K562 (cell line): ENCODE results near the gene TP53TG5. TPM values are rescaled to one million over a fixed set of nuclear protein-coding genes. Genes with fewer than 3 reads are reported as not detected.

Source experiments
- ASH1L ChIP-seq: fragments of 450-650 bp; IDR thresholded peaks from 2 replicates; pipeline ENCODE4 v1.6.1; 2018; ENCODE audit warnings: borderline replicate concordance, mild to moderate bottlenecking, low read depth; ENCODE audit not compliant: partially characterized antibody
- ATF7 ChIP-seq: fragments of 450-650 bp; IDR thresholded peaks from 2 replicates; pipeline ENCODE4 v1.7.1; 2014; ENCODE audit warnings: mild to moderate bottlenecking, moderate library complexity
- BMI1 ChIP-seq: fragments of 150-350 bp; IDR thresholded peaks from 2 replicates; pipeline ENCODE4 v1.6.1; 2014; ENCODE audit warnings: low read length
- CREM ChIP-seq: IDR thresholded peaks from 2 replicates; pipeline ENCODE4 v1.6.1; 2014; ENCODE audit warnings: antibody characterized with exemption, low read depth
- FOXJ2 ChIP-seq: fragments of 200-800 bp; sonication (Bioruptor generic); IDR thresholded peaks from 2 replicates; pipeline ENCODE4 v1.6.1; 2016; ENCODE audit warnings: missing genetic modification characterization, missing compliant biosample characterization
- KDM1A ChIP-seq, 2 experiments: fragments of 450-650 bp; IDR thresholded peaks; 2 replicates each; pipeline ENCODE4 v1.6.1; 2016; ENCODE audit warnings: mild to moderate bottlenecking in 2 of 2
- MYC ChIP-seq, 2 experiments: fragments of 250-450 bp in 1 of 2; sonication (Bioruptor Pico) in 1 of 2; IDR thresholded peaks; 2 replicates each; pipeline versions ENCODE4 v1.5.1 to v1.6.1; 2012 to 2021; ENCODE audit warnings: low read depth in 2 of 2, borderline replicate concordance in 1 of 2, improper control_type of control experiment in 1 of 2, low read length in 1 of 2, mild to moderate bottlenecking in 1 of 2, moderate library complexity in 1 of 2
- PHF8 ChIP-seq: fragments of 200-600 bp; sonication (generic); IDR thresholded peaks from 2 replicates; pipeline ENCODE4 v1.6.1; 2012; ENCODE audit warnings: mixed run types, mild to moderate bottlenecking, inconsistent platforms, low read length, moderate library complexity, borderline replicate concordance
- RB1 ChIP-seq: fragments of 450-650 bp; IDR thresholded peaks from 2 replicates; pipeline ENCODE4 v1.6.1; 2017; ENCODE audit warnings: low read depth, mild to moderate bottlenecking
- SOX6 ChIP-seq: fragments of 450-650 bp; IDR thresholded peaks from 2 replicates; pipeline ENCODE4 v1.6.1; 2014; ENCODE audit warnings: mild to moderate bottlenecking
- SP1 ChIP-seq: sonication (generic); formaldehyde crosslinking; IDR thresholded peaks from 2 replicates; pipeline ENCODE4 v1.8.1; 2022; ENCODE audit warnings: mild to moderate bottlenecking, missing genetic modification reagents
- SPI1 ChIP-seq: IDR thresholded peaks from 2 replicates; pipeline ENCODE4 v1.6.1; 2011; ENCODE audit warnings: low read depth, low read length, control low read depth, borderline replicate concordance
- TAF1 ChIP-seq: IDR thresholded peaks from 2 replicates; pipeline ENCODE4 v1.6.1; 2011; ENCODE audit warnings: mild to moderate bottlenecking, low read length, moderate library complexity; ENCODE audit not compliant: insufficient read depth, control insufficient read depth, severe bottlenecking; ENCODE audit errors: extremely low read depth
- THAP7 ChIP-seq: fragments of 250-450 bp; sonication (Bioruptor Pico); IDR thresholded peaks from 2 replicates; pipeline ENCODE4 v1.5.0; 2021
- ZKSCAN1 ChIP-seq: fragments of 150-350 bp; IDR thresholded peaks from 2 replicates; pipeline ENCODE4 v1.6.1; 2016; ENCODE audit warnings: low read depth, low read length
- polyA plus RNA-seq, 8 experiments: library from polyadenylated mRNA; depleted of rRNA in 4 of 8; stranded (reverse) in 5 of 8; unstranded in 3 of 8; fragments of >200 nt; fragmentation: Nextera tagmentation in 2 of 8; fragmentation: Illumina TruSeq in 1 of 8; extraction: Ambion mirVana in 2 of 8; extraction: Trizol in 1 of 8; gene quantifications; 2 replicates each; pipeline versions ENCODE4 v1.2.1 to v1.2.3, GENCODE V29; 2011 to 2014; ENCODE audit warnings: inconsistent platforms in 1 of 8, missing spikeins in 1 of 8
- total RNA-seq, 7 experiments: library from RNA; depleted of rRNA in 6 of 7; stranded (reverse); fragments of >200 nt in 6 of 7; fragmentation: Illumina TruSeq in 2 of 7; extraction: Trizol in 2 of 7; gene quantifications; 2 replicates each; pipeline versions ENCODE4 v1.2.1 to v1.2.3, GENCODE V29; 2011 to 2021; ENCODE audit warnings: low replicate concordance in 1 of 7
- TF ChIP-seq, protein P1 (sequence below): fragments of 450-650 bp; formaldehyde crosslinking; IDR thresholded peaks from 2 replicates; pipeline ENCODE4 v1.4.0; 2020; ENCODE audit warnings: mild to moderate bottlenecking, moderate library complexity
- TF ChIP-seq, protein P2 (sequence below): IDR thresholded peaks from 2 replicates; pipeline ENCODE4 v1.6.1; 2011; ENCODE audit not compliant: insufficient read length; ENCODE audit errors: extremely low read depth
- TF ChIP-seq, protein P3 (sequence below), 2 experiments: fragments of 450-650 bp in 1 of 2; IDR thresholded peaks; 2 replicates each; pipeline ENCODE4 v1.6.1; 2011 to 2017; ENCODE audit warnings: low read depth in 2 of 2, antibody characterized with exemption in 1 of 2, borderline replicate concordance in 1 of 2, low read length in 1 of 2, mild to moderate bottlenecking in 1 of 2, mixed read lengths in 1 of 2; ENCODE audit not compliant: control insufficient read depth in 1 of 2
- TF ChIP-seq, protein P4 (sequence below): sonication (generic); formaldehyde crosslinking; IDR thresholded peaks from 2 replicates; pipeline ENCODE4 v1.8.0; 2023; ENCODE audit warnings: mild to moderate bottlenecking, missing genetic modification reagents

Gene TP53TG5
- total and polyA plus RNA-seq, 9 of the 15 experiments (the other 6 are each of a cell fraction or from before 2014, with no cell fraction given) = 0.04 to 0.05 (median 0.04) TPM; not detected in 6

- TF ChIP-seq, protein P1, sequence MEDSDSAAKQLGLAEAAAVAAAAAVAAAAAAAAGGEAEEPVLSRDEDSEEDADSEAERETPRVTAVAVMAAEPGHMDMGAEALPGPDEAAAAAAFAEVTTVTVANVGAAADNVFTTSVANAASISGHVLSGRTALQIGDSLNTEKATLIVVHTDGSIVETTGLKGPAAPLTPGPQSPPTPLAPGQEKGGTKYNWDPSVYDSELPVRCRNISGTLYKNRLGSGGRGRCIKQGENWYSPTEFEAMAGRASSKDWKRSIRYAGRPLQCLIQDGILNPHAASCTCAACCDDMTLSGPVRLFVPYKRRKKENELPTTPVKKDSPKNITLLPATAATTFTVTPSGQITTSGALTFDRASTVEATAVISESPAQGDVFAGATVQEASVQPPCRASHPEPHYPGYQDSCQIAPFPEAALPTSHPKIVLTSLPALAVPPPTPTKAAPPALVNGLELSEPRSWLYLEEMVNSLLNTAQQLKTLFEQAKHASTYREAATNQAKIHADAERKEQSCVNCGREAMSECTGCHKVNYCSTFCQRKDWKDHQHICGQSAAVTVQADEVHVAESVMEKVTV (CRISPR knock-in tag) = peak; percentile 45; the same call in 1 of the 2 replicates
- TF ChIP-seq SP1 (CRISPR knock-in tag) (peak; percentile 90), CREM (peak; percentile 70), ASH1L (peak; percentile 46), MYC (IDR thresholded peaks at IDR 0.05; ENCODE audit: low read depth, low read length) (peak; percentile 65), MYC (CRISPR knock-in tag; IDR thresholded peaks at IDR 0.05; ENCODE audit: borderline replicate concordance, low read depth) (no peak), KDM1A (IDR thresholded peaks at IDR 0.05) (no peak), RB1 (peak; percentile 68; the same call in 1 of the 2 replicates), PHF8 (peak; percentile 94), ATF7 (peak; percentile 99), ZKSCAN1 (0 out of 2 replicates have a peak, but pooled peaks have one; percentile 8), SPI1 (peak; percentile 81), THAP7 (CRISPR knock-in tag) (no peak), BMI1 (peak; percentile 88), FOXJ2 (no peak), SOX6 (peak; percentile 49), TAF1 (peak; percentile 54)
- TF ChIP-seq, protein P2, sequence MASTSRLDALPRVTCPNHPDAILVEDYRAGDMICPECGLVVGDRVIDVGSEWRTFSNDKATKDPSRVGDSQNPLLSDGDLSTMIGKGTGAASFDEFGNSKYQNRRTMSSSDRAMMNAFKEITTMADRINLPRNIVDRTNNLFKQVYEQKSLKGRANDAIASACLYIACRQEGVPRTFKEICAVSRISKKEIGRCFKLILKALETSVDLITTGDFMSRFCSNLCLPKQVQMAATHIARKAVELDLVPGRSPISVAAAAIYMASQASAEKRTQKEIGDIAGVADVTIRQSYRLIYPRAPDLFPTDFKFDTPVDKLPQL = no peak
- TF ChIP-seq, protein P3, sequence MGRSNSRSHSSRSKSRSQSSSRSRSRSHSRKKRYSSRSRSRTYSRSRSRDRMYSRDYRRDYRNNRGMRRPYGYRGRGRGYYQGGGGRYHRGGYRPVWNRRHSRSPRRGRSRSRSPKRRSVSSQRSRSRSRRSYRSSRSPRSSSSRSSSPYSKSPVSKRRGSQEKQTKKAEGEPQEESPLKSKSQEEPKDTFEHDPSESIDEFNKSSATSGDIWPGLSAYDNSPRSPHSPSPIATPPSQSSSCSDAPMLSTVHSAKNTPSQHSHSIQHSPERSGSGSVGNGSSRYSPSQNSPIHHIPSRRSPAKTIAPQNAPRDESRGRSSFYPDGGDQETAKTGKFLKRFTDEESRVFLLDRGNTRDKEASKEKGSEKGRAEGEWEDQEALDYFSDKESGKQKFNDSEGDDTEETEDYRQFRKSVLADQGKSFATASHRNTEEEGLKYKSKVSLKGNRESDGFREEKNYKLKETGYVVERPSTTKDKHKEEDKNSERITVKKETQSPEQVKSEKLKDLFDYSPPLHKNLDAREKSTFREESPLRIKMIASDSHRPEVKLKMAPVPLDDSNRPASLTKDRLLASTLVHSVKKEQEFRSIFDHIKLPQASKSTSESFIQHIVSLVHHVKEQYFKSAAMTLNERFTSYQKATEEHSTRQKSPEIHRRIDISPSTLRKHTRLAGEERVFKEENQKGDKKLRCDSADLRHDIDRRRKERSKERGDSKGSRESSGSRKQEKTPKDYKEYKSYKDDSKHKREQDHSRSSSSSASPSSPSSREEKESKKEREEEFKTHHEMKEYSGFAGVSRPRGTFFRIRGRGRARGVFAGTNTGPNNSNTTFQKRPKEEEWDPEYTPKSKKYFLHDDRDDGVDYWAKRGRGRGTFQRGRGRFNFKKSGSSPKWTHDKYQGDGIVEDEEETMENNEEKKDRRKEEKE (IDR thresholded peaks at IDR 0.05; ENCODE audit: borderline replicate concordance in 1 of 2, control insufficient read depth in 1 of 2, low read depth in 2 of 2, low read length in 1 of 2) = peak in 1 of 2 experiments; percentile 87; a peak in 2 of 4 replicates
- TF ChIP-seq, protein P4, sequence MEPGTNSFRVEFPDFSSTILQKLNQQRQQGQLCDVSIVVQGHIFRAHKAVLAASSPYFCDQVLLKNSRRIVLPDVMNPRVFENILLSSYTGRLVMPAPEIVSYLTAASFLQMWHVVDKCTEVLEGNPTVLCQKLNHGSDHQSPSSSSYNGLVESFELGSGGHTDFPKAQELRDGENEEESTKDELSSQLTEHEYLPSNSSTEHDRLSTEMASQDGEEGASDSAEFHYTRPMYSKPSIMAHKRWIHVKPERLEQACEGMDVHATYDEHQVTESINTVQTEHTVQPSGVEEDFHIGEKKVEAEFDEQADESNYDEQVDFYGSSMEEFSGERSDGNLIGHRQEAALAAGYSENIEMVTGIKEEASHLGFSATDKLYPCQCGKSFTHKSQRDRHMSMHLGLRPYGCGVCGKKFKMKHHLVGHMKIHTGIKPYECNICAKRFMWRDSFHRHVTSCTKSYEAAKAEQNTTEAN (CRISPR knock-in tag) = 0 out of 2 replicates have a peak, but pooled peaks have one; percentile 2
Observed at GRCh38 chr20:45362804-45363610, 15.1 kb downstream of the TP53TG5 start, which contains the start of gene SYS1 (continued).
